Astrocyte of the hippocampus (primary cell): ENCODE data around the gene ABLIM2.

Source experiments
- DNase-seq: peaks from one replicate; pipeline ENCODE4 v3.0.0; 2011; ENCODE audit warnings: low read depth, low spot score

Gene ABLIM2

DNA sequence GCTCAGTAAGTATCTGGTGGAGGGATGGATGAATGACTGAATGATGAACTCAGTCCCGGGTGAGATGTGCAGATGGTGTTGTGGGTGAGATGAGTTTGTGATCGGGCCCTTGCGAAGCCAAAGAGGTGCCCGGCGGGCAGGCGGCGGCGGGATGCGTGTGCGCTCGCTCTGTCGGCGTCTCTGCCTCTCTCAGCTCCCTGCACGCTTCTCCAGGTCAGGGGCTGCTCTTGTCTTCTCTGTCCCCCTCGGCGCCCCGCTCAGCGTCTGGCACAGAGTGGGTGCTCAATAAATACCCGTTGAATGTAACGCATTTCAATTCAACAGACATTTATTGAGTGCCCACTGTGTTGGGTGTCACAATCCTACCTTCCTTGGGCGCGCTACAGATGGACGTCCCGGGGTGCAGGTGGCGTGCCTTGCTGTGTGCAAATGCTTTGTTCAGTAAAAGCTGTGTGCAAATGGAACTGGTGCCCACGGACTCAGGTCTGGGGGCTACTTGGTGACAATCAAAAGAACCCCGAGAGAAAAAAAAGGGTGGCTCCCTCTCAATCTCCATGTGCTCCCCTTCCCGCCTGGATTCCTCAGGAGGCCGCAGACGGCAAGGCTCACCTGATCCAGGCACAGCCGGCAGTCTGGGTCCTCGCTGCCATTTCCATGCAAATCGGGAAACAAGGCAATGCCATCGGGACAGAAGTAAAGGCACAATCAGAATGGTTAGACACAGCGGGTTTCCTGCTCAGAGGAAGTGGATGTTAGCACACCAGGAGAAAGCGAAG lies 153.4 kb downstream of the ABLIM2 start:
- DNase-seq: no peak

- DNase-seq: no peak
These were observed 154.5 kb downstream of the ABLIM2 start for GRCh38 chr4:8004066-8004465.

GRCh38 chr4:8002525-8003309 lies 155.9 kb downstream of the ABLIM2 start:
- no peak for DNase-seq

- no peak for DNase-seq
These were observed 156.9 kb downstream of the ABLIM2 start for GRCh38 chr4:8001564-8002355.

DNA sequence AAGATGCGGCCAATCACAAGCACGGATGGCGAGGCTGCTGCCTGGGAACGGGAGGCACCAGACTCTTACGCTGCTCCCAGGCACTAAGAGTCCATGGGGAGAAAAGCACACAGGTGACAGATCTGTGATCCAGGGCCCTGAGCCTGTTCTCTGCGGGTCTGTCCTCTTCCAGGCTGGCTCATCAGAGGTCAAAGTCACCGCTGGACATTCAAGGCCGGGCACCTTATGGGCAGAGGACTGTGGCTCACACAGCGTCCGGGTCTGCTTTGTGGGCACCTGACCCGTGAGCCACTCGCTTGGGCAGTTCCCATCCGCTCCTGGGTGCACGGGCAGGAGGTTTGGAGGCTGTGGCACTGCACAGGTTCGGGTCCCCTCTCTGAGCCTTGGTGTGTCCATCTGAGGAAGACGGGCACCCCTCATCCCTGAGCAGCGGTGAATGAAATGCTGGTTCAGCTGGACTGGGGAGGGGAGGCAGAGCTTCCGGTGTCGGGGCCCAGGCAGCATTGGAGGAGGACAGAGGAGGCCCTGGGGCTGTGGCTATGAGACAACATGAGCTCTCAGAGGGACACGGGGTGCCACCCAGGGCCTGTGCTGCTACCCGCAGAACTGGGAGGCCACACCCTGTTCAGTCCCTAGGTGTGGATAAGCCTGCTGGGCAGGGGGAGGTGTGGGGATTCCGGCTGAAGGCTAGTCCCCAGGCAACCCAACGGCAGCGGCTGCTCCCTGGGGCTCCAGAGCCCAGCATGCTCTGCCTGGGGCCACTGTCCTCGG lies 157.7 kb downstream of the ABLIM2 start:
- DNase-seq: no peak

DNA sequence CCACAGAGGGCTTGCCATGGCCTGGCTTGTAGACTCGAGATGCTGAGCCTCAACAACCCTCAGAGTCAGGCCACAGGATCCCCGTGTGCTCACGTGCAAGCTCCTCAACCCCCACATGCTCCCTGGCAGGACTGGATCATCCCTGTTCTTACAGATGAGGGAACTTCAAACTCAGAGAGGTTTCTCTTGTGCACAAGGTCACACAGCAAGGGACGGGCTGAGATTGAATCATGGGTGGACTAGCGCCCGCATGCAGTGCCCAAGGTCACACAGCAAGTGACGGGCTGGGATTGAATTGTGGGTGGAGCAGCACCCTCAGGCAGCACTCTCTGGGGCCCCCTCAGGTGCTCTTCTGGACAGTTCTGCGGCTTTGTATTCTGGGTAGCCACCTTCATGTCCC lies 158.4 kb downstream of the ABLIM2 start:
- no peak for DNase-seq

- no peak for DNase-seq
These were observed 158.9 kb downstream of the ABLIM2 start for GRCh38 chr4:7999695-8000094.

DNA sequence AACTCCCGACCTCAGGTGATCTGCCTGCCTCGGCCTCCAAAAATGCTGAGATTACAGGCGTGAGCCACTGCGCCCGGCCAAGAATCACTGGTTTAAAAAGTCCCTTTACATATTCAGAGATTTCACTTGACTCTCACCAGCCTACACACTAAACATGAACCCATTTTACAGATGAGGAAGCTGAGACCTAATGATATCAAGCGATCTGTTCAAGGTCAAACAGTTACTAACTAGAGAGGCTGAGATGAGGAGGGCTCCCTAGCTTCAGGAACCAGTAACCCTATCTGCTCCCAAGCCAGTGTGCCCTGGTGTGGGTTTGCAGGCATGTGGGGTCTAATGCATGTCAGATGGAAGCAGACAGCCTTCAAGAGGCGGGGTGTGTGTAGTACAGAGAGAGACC lies 159.3 kb downstream of the ABLIM2 start:
- no peak for DNase-seq

- DNase-seq: no peak
These were observed 160.2 kb downstream of the ABLIM2 start for GRCh38 chr4:7998447-7998846.

DNA sequence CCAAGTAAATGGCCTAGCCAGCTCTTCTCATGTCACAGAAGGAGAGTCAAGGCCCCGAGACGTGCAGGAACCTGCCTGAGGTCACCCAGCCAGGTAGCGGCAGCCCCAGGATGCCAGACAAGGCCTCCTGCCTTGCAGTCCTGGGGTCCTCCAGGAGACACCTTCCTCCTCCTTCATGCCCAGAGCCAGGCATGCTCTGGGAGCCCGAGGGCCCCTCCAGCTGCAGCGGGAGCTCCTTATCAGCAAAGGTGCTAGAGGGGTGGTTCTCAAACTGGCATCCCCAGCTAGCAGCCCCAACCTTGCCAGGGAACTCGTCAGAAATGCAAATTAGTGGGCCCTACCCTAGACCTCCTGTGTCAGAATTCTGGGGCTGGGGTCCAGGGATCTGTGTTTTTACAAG lies 162.7 kb downstream of the ABLIM2 start:
- no peak for DNase-seq

DNA sequence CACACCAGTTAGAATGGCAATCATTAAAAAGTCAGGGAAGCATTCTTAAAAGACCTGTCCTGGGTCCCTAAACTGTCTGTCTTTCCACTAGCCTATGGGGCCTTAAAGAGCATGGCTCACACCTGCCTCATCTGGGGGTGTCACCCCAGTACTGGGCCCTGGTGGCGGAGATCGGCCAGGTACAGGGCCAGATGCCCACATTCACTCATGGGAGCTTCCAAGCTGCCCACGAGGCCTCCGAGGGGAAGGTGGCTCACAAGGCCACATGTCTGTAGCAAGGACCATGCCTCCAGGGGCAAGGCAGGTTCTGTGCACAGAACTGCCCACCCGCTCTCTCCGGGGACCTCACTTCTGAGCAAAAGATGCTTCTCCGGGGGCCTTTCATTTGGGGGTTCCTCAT lies 163.5 kb downstream of the ABLIM2 start:
- no peak for DNase-seq

- DNase-seq: no peak
These were observed 164.9 kb downstream of the ABLIM2 start for GRCh38 chr4:7993671-7994070.

DNA sequence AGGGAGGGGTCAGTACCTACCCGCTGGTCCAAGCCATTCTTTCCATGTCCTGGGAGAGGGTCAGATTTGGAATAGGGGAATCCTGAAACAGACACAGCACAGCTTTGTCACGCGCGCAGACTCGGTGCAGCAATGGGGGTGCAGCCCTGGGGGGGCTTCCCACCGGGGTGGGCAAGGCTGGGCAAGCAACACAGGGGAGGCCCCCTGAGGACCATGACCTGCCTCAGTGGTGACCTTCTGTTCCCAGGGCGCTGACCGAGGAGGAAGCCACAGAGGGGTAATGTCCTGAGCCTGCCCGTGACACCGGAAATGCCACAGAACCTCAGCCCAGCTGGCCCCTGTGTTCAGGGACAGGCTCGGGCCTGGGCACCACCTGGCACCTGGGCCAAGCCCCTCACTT lies 165.8 kb downstream of the ABLIM2 start:
- no peak for DNase-seq

- DNase-seq: no peak
These were observed 167.7 kb downstream of the ABLIM2 start for GRCh38 chr4:7990807-7991459.

GRCh38 chr4:7989654-7990053 lies 169.0 kb downstream of the ABLIM2 start:
- DNase-seq: no peak

DNA sequence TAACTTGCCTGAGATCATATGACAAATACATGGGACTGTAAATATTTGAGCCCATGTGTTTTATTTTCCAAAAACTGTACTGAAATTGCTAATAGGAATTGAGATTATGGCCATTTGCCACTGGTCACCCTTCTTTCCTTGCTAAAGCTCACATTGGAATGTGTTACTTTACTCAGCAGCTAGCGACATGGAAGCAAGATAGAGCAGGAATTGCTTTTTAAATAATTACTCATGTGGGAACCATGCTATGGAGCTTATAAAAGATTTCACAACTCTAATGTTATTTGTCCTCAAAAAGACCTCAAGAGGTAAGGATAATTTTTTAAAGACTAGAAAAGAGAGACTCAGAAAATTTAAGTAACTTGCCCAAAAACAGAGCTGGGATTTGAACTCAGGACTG lies 170.2 kb downstream of the ABLIM2 start:
- no peak for DNase-seq

DNA sequence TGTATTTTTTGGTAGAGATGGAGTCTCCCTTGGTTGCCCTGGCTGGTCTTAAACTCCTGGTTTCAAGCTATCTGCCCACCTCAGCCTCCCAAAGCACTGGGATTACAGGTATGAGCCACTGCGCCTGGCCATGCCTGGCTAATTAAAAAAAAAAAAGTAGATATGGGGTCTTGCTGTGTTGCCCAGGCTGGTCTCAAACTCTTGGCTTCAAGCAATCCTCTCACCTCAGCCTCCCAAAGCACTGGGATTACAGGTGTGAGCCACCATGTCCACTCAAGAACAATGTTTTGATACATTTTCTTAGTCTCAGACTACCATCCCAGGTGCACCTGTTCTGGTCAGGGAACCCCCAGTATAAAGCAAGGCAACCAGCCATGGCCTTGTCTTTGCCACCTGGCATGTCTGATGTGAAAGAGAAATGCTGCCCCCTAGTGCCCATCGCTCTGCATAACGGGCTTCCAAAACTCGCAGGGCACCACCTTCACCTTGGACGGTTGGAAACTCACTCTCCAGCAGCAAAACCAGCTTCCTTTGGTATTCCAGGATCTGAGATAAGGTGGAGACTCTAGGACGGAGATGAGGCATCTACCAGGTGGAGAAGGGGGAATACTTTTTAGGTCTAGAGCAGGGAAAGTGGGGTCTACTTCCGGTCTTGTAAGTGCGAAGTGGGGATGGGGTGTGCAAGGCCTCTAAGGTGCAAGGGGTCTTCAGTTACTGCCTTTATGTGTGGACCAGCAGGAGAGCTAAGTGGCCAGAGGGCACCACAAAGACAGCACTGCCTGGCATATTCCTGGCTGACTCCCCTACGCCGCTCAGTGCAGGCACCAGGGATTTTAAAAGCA lies 171.2 kb downstream of the ABLIM2 start:
- peak; percentile 86 for DNase-seq

- DNase-seq: no peak
These were observed 172.6 kb downstream of the ABLIM2 start for GRCh38 chr4:7985891-7986441.

DNA sequence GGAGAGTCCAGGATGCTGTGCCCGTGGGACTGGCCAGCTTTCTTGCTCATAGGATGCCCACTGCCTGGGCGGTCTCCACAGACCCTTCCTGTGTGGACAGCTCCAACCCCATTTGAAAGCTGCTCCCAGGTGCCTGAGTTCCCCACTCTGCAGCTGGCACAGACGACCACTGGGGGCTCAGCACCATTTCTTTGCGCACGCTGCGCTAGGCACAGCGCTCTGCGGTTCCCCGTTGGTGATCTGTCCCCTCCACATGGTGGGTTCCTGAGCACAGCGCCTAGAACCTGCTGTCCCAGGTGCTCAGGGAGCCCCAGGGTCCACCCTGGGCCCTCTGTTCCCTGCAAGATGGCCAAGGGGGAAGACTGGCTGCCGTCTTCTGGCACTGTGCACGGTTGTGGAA lies 173.5 kb downstream of the ABLIM2 start:
- no peak for DNase-seq
